Hematopoietic multipotent progenitor cell (in vitro differentiated cells): ENCODE measurements around the gene SLC6A9. TPM values are rescaled to one million over a fixed set of nuclear protein-coding genes. Genes with fewer than 3 reads are reported as not detected.

Experiments
- DNase-seq, 3 donors: peaks; one replicate each; pipeline ENCODE4 v3.0.0-alpha.2; 2011 to 2015; ENCODE audit warnings: low read depth in 2 of 3, low spot score in 2 of 3
- total RNA-seq: library from RNA; depleted of rRNA; stranded (reverse); fragments of >200 nt; gene quantifications from one replicate; pipeline ENCODE4 v1.2.3, GENCODE V29; 2012

The SLC6A9 gene
- total RNA-seq, 1 donor, result 0.81 TPM

DNA sequence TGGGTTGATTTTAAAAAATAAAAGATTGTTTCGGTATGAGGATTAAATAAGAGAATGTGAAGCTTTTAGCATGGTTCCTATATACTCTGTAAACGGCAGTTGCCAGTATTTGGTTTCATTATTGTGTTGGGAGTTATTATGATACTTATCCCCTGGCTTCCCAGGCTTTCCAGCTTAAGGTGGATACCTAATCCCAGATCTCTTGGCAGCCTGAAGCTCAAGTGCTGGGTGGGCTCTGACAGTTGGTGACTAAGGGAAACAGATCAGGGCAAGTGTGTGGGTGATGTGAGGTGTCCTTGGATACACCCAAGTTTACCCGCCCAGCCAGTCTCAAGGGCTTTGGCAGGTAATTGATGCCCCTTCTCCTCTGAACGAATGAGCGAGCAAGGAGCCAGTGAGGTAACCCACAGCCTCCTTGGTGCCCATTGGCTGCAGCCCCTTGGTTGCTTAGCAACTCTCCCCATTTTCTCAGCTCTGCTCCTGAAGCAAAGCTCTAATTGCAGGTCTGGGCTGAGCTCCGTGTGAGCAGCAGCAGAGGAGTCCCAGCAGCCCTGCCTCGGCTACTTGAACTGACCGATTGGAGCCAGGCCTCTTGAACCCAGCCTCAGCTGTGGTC lies 78.4 kb downstream of the SLC6A9 start:
- DNase-seq, result no peak

DNA sequence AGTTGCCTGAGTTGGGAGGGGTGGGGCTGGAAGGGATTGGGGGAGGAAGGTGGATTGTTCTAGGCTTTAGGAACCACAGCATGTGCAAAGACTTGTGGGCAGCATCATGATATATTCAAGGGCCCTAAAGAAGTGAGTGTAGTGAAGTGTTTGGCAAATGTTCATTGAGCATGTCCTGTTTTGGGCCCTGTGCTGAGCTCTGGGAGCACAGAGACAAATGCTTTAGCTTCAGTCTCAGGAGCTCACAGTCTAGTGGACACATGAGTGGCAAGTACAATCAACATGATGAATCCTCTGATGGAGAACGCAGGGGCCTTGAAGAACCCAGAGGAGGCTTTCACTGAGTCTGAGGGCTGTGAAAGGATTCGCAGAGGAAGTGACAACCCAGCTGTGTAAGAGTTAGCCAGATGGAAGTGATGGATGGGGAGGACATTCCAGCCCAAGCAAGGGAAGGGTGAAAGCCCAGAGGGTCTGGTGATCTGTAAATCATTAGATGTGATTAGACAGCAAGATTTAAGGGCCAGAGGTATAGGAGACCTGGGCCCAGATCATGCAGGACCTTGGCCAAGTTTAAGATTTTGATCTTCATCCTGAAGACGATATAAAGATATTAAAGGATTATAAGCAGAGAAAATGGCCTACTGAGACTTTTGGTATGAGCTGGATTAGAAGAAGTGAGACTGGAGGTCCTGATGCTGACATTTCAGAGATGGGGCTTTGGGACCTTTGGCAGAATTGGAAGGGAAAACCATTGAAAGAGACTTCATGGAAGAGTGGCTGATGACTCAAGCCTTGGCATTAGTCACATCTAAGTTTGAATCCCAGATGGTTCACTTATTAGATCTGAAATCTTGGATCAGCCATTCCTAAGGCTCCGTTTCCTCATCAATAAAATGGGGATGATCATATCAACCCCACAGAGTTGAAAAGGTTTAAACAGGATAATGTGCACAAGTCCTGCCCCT lies 80.0 kb downstream of the SLC6A9 start:
- DNase-seq, result no peak

DNA sequence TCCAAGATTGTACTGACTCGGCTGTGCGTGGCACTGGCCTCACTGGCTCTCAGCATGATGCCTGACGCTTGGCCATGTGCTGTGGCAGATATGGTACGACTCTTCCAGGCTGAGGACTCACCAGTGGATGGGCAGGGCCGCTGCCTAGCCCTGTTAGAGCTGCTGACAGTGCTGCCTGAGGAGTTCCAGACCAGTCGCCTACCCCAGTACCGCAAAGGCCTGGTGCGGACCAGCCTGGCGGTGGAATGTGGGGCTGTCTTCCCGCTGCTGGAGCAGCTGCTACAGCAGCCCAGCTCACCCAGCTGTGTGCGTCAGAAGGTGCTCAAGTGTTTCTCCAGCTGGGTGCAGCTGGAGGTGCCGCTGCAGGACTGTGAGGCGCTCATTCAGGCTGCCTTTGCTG lies 81.6 kb downstream of the SLC6A9 start:
- no peak for DNase-seq

DNA sequence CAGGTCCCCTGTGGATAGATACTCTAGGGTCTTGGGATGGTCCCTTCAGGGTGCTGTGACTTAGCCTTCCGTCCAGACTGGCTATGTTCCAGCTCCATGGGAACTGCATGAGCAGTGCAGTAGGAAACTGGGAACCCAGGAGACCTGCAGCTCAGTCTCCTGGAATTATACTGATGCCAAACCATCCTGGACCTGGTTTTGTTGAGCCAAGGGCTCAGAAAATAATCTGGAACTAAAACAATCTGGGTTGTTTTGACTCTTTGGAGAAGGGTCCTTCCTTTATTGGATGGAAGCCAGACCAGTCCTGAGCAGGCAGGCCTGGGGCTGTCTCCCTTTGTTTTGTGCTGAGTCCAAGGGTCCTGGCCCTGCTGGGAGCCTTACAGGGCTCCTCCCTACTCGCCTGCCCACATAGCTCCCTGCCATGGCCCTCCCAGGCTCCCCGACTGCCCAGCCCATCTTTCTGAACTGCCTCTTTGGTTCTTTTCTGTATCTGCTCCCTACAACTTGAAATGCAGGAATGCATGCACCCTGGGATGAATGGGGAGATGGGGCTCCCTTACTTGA lies 83.3 kb downstream of the SLC6A9 start:
- DNase-seq, result no peak

DNA sequence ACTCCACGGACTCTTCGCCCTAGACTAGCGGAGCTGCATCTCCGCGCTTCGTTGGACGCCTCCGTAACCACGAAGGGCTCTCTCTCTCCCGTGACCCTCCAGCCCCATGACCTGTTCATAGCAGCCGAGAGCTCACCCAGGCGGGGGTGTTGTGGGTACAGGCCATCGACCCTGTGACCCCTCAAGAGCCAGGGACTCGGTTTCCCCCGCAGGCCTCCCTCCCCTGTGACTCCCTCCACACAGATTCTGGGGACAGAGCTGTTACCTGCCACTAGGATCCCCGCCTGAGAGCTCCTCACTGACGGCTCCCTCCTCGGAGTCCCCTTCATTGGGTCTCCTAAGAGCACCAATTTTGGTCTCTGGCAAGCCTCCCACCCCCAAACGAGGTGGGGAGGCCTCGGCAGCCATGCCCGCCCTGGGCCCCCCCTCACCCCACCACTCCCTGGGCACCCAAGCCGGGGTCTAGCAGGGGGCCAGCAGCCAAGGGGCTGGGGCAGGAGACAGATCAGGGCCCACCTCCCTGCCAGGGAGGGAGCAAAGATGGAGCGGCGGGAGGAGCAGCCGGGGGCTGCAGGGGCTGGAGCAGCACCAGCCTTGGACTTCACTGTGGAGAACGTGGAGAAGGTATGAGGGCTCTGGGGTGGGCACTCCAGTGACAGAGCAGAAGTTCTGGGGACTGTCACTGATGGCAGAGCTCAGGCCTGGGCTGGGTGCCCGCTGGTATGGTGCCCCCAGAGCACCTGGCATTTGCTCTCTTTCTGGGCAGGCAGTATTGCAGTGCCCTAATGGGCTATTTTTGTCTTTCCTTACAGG lies 84.0 kb downstream of the SLC6A9 start:
- no peak for DNase-seq

Other genes with a start within 250 kb of the SLC6A9 start
- gene ARTN, start 97.7 kb downstream of the SLC6A9 start, total RNA-seq, result 0.27 TPM
- 30.4 TPM for gene IPO13, start 84.5 kb downstream of the SLC6A9 start, total RNA-seq
- gene DPH2, start 61.5 kb downstream of the SLC6A9 start, total RNA-seq, result 32.6 TPM
- gene ATP6V0B, start 56.5 kb downstream of the SLC6A9 start, total RNA-seq, result 131 TPM
- gene B4GALT2, start 52.3 kb downstream of the SLC6A9 start, total RNA-seq, result 42.5 TPM
- gene CCDC24, start 39.9 kb downstream of the SLC6A9 start, total RNA-seq, result 4.6 TPM
- gene KLF17, start 87.4 kb upstream of the SLC6A9 start, total RNA-seq, result under 0.01 TPM
- not detected for gene KLF18, start 110.2 kb upstream of the SLC6A9 start, total RNA-seq
- gene DMAP1, start 182.0 kb upstream of the SLC6A9 start, total RNA-seq, result 33.7 TPM